CD1c-positive myeloid dendritic cell (primary cell): Measurements from ENCODE around the gene VILL.
A peak's percentile ranks its signal among the peaks of the same experiment; 100 is the strongest.
"Not testable (repeated sequence)": the region's sequence is repeated elsewhere in the genome, so short reads cannot be mapped to it uniquely, and the experiment has no call there.

ENCODE experiments used
- DNase-seq: peaks from one replicate; pipeline ENCODE4 v3.0.0-alpha.2; 2016; ENCODE audit errors: extremely low spot score

VILL gene

DNA sequence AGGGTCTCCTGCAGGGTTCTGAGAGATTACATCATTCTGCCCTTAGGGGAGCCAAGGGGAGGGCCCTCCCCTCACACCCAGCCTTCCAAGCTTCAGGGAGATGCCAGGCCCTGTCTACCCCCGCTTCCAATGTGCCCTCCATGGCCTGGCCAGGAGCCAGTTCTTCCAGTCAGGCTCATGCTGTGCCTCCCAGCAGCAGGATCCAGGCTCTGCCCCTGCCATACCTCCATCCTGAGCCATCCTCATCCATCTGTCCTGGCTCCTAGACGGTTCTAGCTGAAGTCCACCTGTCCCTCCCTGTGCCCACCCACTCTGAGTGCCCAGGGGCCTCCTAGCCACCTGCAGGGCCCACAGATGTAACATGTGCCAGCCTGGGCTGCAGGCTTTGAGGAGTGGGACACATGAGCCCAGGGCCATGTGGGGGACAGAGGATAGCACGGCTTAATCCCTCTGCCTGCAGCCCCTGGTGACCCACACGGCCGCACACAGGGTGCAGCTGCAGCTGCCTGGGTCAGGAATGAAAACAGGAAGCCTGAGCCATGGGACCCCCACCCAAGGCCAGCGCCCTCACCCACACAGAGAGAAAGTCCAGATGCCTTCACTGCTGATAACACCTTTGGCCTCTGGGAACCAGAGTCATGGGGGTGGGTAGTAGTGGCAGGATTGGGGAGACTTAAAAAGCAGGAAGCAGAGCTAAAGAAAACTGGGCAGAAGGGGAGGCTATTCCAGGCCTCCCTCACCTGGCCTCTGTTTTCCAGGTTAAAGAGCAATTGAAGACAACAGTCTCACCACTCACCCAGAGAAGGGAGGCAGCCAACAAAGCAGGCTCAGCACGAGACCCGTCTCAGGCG is 27.1 kb downstream of the VILL start:
- DNase-seq: no peak

DNA sequence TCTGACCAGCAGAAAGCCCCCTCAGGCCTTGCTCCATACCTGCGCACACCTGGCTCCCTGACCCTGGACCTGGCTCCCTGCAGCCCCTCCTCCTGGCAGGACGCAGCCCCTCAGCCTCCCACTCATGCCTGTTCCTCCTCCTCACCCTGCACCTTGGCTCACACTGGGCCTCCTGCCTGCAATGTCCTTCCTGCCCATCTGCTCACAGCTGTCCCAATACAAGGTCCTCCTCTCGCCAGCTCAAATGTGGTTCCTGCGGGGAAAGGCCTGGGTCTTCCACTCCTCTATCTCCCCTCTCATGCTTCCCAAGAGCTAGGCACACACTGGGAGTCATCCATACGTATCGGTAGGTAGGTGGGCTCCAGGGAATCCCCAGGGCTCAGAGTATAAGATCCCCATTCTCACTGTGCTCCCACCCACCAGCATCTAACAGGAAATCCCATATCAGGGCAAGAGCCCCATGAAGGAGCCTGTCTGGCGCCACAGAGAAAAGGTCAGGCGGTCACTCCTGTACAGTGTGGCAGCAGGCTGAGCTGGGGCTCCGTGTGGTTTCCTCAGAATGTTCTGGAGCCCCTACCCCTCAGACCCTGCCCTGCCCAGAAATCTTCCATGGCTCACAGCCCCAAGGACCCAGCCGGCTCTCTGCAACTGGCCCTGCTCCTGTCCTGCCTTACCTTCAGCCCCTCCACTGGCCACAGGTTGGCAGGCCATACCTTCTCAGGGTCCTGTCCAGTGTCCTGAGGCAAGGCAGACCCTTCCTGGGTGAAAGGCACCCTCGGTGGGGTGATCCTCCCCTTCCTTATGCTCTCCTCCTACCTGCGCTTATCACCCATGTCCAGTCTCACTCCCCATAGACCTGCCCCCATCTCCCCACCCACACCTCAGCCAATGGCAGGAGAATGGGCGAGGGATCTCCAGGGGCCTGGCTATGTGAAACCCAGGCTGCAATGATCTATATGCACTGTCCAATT is 28.0 kb downstream of the VILL start:
- DNase-seq: no peak

DNA sequence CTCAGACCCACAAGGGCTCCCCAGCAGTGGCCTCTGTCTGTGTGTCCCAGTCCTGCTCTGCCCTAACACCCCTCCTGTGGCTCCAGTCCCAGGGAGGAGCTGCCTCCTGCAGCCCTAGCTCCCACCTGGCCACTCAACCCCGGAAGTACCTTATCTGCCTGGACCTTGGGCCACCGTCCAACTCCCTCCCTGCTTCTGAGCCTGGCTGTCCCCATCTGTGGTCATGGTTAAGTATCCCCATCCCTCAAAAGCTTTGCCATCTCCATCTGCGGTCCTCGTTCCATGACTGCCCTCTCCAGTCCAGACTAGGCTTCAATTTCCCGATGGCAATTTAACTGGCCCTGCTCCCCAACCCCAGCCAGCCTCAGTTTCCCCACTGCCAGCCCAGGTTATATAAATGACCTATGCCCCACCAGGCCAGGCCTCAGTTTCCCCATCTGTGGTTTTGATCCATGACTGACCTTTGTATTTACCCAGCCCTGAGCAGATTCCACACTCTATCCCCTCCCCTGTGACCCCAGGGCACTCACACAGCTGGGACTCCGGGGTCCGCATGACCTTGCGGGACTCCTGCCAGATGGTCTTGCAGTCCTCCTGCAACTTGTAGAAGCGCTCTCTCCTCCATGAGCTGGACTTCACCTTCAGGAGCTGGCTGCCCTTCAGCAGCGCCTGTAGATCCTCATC is 29.2 kb downstream of the VILL start:
- no peak for DNase-seq

DNA sequence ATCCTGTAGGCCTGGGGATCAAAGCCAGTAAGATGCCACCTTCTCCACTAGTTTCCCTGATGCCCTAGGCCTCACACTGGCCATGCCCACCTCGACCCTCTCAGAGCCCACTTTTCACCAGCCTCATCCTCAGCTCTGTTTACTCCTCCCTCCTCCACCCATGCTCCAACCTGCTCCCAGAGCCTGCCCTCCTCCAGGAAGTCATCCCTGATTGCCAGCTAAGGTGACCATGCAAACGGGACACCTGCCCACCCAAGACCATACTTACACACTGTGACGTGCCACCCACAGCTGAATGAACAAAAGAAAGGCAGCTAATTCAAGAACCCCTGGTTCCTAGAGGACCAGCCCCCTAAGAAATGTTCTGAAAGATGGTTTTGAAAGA is 29.7 kb downstream of the VILL start:
- no peak for DNase-seq

DNA sequence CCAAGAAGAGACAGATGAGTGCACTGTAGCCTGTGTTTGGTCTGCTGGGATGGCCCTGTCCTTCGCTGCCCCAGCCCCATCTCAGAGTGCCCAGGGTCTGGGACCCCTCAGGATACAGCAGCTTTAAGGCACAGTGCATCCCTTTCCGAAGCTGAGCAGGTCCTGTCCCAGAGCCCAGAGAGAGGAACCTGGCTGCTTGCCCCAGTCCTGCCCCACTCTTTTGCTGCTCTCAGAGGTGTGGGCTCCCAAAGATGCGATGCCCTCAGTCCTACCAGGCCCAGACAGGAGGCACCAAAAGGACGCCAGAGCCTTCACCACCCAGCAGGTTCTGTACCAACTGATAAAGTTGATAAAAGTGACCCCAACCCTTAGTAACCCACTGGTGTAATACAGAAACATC is 30.6 kb downstream of the VILL start:
- DNase-seq: no peak

DNA sequence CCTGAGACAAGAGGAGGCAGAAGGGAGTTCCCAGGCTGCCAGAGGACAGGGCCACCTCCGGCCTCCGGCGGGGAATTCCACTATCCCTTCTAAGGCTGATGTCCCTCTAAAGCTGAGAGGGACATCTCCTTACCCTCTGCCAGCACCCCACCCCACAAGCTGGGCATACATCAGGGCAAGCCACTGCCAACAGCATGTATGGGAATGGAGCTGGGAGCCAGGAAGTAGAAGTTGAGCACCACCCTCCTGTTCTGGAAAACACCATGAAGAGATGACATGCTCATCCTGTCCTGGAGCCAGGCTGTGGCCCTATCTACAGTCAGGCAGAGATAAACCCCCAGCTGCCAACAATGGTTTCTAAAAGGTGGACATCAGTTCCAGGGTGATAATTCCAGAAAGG is 31.7 kb downstream of the VILL start:
- no peak for DNase-seq

DNA sequence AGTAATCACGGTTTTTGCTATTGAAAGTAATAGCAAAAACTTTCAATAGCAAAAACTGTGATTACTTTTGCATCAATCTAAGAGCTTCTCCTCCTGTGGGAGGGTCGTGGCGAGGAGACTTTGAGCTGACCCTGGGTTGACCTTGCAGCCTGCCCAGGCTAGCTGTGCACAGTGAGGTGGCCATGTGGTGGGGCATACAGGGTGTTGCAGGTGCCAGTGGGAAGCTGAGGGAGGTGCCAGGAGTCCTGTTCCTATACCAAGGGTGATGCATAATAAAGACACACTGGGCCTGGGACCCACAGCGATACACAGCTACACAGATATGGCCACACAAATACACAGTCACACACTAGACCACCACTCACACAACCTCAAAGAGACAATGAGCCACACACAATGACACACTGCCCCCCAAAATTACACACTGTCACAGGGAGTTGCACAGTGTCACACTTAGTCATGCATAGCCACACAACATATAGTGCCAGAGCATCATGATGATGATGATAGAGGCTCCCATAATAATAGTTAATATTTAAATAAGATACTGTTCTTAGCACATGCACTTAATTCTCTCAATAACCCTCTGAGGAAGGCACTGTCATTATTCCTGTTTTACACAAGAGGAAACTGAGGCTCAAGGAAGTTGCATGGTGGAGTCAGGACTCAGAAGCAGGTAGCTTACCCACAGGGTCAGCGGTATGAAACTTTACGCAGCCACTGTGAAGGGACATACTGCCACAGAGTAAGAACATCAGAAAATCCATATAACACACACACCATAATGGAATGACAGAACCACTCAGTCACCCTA is 32.5 kb downstream of the VILL start:
- no peak for DNase-seq

DNA sequence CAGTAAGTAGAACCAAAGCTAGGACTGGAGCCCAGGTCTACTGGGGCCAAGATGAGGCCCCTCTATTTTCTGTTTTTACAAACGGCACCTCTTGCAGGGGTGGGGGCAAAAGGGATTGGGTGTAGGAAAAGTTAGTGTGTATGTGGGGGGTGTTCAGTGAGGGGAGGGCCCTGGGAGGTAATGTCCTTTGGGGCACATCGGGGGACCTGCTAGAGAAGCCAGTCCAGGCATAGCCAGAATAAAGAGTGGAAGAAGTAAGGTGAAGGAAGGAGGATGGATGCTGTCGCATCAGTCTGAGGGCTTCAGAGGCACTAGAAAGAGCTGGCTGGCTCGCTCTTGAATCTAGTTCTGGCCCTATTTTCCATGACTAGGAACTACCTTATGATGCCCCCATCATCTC is 36.3 kb downstream of the VILL start:
- no peak for DNase-seq

DNA sequence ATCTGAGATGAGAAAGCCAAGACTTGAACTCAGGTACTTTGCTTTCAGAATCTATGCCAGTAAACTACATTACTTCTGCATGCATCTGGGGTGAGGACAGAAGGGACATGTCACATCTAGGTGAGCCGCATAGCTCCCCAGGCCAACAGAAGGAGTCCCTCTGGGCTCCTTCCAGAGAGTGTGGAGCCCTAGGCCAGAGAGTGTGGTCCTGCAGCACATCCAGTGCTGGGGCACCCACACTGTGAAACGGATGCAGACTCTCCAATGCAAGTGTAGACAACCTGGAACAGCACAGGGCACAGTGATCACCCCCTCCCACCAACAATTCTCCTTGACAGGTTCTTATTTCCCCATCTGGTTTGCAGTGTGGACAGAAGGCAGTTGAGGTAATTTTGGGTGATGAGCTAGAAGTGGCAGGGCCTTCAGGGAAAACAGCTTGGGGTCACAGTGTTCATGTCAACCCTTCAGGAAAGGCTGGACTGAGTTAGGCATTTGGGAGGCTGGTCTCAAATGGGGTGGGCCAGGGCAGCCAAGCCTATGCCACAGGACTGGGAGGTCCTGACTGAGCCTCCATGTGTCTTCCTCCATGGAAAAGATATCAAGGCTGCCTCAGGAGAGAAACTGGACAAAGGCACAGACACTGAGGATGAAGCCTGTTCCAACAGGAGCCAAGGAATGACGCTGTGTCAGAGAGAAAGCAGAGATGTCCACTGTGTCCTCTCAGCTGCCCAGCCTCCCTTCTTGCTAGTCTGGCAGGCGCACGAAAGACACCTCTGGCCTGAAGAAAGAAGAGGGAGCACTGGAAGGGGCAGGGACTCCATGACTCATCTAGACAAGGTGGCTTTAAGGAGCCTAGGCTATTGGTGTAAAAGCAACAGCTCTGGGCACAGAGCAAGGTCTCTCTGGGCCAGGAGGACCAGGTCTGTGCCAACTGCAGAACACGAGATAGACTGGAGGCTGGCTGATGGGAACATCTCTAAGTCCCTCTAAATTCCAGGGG is 37.2 kb downstream of the VILL start:
- DNase-seq: no peak

DNA sequence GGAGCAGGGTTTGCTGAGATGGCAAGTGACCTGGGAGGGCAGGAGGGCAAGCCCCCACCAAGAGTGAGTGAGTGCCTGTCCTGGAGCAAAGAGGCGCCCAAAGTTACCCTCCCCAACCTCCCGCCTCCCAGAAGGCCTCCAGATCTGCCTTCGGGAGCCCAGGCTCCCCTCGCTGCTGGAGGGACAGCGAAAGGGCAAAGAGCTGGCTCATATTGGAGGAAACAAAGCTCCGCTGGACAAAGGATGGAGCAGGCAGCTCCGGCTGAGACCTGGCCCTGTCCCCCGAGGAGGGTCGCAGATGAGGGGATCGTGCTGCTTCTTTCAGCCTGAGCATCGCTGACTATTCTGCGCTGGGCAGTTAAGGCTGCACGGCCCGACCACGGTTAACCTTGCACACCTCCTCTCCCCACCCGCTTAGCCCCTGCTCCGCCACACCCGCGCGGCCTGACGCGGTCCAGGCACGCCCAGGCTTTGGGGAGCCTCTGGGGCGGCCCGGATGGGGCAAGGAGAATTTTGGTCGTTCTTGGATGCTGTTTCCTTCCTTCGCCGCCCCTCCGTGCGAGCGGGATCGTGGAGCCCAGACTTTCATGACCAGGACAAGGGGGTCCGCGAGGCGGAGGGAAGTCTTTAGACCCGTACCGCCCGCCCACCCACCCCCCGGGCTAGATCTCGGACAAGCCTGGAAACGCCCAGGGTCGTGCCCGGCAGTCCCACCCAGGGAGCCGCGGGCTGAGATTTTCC is 38.2 kb downstream of the VILL start:
- DNase-seq: no peak

DNA sequence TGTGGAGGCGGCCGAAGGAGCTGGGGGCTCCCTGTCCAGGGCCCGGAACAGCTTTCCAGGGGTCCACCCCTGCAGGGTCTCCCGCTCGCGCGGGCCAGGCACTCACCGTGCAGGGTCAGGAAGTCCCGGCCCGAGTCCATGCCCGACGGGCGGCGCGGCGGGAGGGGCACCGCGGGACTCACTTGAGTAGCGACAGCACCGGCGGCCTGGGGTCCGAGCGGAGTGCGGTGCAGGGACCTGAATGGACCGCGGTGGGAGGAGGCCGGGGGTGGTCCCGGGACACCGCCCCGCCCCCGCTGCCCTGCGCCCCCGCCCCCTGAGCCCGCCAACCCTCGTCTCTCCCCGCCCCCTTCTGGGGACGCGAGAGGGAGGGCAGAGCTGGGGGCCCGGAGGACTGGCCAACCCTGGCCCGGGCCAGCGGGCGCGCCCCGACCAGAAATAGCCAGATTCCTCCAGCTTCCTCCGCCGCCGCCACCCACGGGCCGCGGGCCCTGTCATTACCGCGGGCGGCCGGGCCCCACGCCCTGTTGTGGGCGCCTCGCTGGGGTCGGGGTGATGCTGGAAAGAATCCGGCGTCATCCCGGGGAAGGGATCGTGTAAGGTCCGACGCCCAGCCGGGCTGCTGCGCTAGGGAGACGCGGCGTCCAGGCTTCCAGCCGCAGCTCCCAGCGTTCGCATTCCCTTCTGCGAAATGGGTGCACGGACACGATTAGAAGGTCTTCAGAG is 39.0 kb downstream of the VILL start, which contains the start of gene PLCD1:
PLCD1 (minus strand) TSS at position 243 of the 726 bp plus-strand sequence; CDS start at position 140, 103 bp downstream.
- DNase-seq: peak; percentile 77

DNA sequence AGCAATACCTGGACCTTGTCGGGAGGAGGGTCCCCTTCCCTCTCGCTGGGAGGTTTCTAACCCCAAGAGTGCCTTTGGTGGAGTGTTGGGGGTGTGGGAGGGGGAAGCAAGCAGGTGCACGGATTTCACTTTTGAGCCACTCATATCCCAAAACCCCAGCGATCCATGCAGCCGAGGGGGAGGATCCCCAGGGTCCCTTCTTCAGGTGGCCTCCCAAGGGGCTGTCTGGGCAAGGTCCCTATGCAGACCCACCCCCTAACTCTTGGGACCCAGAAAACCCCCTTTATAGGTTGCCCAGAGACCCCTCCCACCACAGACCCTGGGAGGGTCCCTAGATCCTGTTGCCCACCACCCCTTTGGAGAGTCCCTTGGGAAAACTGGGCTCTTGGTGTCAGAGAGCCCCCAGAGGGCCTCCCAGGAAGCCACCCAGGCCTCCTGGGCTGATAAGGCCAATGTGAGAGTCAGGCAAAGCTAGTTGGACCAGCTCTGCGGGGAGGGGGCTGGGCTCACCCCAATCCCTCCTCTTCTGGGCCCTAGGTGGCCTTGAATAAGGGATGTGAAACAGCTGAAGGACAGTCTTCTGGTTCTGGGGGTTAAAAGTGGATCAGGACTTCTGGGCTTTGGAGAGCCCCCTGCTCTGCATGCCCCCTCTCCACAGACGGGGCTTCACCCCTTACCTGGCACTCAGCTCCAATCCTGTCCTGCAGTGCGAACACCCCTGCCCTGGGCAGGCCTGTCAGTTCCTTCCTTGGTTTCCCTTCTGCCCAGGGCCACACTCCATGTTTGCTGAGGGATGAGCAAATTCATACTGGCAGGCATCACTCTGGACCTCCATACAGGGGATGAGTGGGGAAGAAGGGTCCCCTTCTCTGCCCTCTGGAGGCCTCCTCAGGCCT is 39.8 kb downstream of the VILL start:
- no peak for DNase-seq

DNA sequence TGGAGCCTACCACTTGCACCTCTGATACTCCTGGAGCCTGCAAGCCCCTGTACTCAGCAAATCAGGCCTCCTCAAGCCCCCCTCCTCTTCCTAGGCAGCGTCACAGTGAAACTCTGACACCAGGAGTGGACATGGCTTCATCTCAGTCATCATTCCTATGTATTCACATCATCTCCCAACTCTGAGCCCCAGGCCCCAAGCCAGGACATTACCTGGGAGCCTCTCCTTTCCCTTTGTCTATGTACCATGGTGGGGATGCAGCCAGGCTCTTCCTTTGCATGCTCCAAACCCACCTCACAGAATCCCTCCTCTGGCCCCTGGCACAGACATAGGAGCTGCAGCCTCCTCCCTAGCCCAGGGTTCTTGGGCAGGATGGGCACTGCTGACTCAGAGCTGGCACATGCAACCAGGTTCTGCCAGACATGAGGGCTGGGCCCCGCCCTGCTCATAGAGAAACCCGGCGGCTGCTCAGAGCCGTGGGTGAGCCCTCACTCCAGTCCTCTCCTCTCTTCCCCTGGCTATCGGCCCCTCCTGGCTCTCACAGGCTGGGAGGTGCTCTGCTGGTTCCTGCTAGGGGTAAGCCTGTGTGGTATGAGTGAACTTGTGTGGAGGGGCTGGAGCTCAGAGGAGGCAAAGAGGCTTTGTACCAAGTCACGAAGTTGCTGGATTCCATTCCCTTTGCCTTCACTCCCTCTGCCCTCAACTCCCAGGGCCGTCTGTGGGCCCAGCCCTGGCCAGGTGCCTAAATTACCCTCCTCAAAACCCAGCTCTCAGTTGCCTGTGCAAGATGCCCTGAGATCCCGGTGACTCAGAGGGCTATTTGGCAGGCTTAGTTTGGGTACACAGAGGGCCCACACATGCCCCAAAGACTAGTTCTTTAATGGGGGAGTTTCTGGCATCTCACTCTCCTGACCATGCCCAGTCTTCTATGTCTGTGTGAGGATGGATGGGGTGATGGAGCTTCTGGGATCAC is 40.7 kb downstream of the VILL start:
- DNase-seq: peak; percentile 62

DNA sequence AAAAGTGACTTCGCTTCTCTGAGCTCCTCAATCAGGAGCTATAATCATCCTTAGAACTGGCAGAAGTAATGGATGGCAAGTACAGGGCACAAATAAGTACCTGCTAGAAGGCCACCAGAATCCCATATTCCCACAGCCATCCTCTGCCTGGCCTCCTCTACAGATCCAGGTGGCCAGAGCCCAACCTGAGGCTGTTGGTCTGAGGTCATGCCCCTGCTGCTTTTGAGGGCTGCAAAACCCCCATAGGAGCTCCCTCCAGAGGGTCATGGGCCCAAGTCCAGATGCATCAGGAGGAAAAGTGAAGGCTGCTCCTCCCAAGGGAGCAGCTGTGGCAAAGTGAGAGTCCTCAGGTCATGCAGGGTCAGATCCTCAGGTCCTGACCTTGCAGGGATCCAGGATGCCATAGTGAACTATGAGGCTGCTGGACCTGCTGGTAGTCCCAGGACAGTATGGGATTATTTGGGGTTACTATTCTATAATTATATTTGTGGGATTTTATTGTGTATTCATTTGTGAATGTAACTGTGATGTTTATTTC is 41.8 kb downstream of the VILL start:
- DNase-seq: no peak

DNA sequence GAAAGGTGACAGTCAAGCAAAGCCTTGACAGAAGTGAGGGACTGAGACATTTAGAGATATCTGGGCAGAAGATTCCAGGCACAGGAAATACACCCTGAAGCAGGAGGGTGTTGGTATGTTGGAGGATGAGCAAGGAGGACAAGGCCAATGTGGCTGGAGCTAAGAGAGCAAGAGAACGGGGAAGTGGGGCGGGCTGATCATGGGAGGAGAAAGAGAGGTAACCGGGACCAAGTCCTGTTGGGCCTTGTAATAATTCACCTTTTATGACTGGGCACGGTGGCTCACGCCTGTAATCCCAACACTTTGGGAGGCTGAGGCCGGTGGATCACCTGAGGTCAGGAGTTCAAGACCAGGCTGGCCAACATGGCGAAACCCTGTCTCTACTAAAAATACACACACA is 43.0 kb downstream of the VILL start:
- DNase-seq: not testable (repeated sequence)

DNA sequence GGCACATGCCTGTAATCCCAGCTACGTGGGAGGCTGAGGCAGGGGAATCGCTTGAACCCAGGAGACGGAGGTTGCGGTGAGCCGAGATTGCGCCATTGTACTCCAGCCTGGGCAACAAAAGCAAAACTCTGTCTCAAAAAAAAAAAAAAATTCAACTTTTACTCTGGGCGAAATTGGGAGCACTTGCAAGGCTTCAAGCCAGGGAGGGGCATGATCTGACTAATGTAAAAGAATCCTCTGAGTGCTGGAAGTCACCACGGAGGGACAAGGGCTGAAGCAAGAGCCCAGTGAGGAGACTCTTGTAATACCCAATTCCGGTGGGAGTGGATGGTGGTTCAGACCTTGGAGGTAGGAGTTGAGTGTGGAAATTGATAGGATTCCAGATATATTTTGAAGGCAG is 43.7 kb downstream of the VILL start:
- not testable (repeated sequence) for DNase-seq
